ENCODE data around the gene NFATC2IP. TPM values are rescaled to one million over a fixed set of nuclear protein-coding genes. Genes with fewer than 3 reads are reported as not detected.

Gene NFATC2IP
- total and polyA plus RNA-seq, 2 of the 8 experiments (the other 6 are each of a cell fraction or from before 2014, with no cell fraction given): 54.4 to 71.5 TPM

Other genes with a start within 250 kb of the NFATC2IP start
- 1,250 and 1,276 TPM in 2 replicates for gene EIF3C, start 239.5 kb upstream of the NFATC2IP start, total RNA-seq (2021; fragmentation: NEBNext Ultra II Directional; extraction: Animal tissue kit (Norgen Biotek cat#: 25700))
- gene EIF3C, start 239.5 kb upstream of the NFATC2IP start, polyA plus RNA-seq (2011; rRNA removed): 672 and 1,053 TPM in 2 replicates
- gene NPIPB9, start 199.2 kb upstream of the NFATC2IP start, total RNA-seq (2021; fragmentation: NEBNext Ultra II Directional; extraction: Animal tissue kit (Norgen Biotek cat#: 25700)): 0.96 and 2.4 TPM in 2 replicates
- 0.41 and 0.42 TPM in 2 replicates for gene NPIPB9, start 199.2 kb upstream of the NFATC2IP start, polyA plus RNA-seq (2011; rRNA removed)
- 218 and 227 TPM in 2 replicates for gene ATXN2L, start 127.9 kb upstream of the NFATC2IP start, total RNA-seq (2021; fragmentation: NEBNext Ultra II Directional; extraction: Animal tissue kit (Norgen Biotek cat#: 25700))
- gene ATXN2L, start 127.9 kb upstream of the NFATC2IP start, polyA plus RNA-seq (2011; rRNA removed): 79.1 and 131 TPM in 2 replicates
- 243 and 249 TPM in 2 replicates for gene TUFM, start 104.6 kb upstream of the NFATC2IP start, total RNA-seq (2021; fragmentation: NEBNext Ultra II Directional; extraction: Animal tissue kit (Norgen Biotek cat#: 25700))
- 216 and 283 TPM in 2 replicates for gene TUFM, start 104.6 kb upstream of the NFATC2IP start, polyA plus RNA-seq (2011; rRNA removed)
- 38.5 and 39.7 TPM in 2 replicates for gene SH2B1, start 87.1 kb upstream of the NFATC2IP start, total RNA-seq (2021; fragmentation: NEBNext Ultra II Directional; extraction: Animal tissue kit (Norgen Biotek cat#: 25700))
- gene SH2B1, start 87.1 kb upstream of the NFATC2IP start, polyA plus RNA-seq (2011; rRNA removed): 32.0 and 57.5 TPM in 2 replicates
- gene ATP2A1, start 72.4 kb upstream of the NFATC2IP start, total RNA-seq (2021; fragmentation: NEBNext Ultra II Directional; extraction: Animal tissue kit (Norgen Biotek cat#: 25700)): 2.4 and 3.0 TPM in 2 replicates
- 1.7 and 3.1 TPM in 2 replicates for gene ATP2A1, start 72.4 kb upstream of the NFATC2IP start, polyA plus RNA-seq (2011; rRNA removed)
- gene RABEP2, start 25.7 kb upstream of the NFATC2IP start, total RNA-seq (2021; fragmentation: NEBNext Ultra II Directional; extraction: Animal tissue kit (Norgen Biotek cat#: 25700)): 13.3 and 14.9 TPM in 2 replicates
- gene RABEP2, start 25.7 kb upstream of the NFATC2IP start, polyA plus RNA-seq (2011; rRNA removed): 10.4 and 13.2 TPM in 2 replicates
- gene CD19, start 19.0 kb upstream of the NFATC2IP start, total RNA-seq (2021; fragmentation: NEBNext Ultra II Directional; extraction: Animal tissue kit (Norgen Biotek cat#: 25700)): 0.21 and 0.65 TPM in 2 replicates
- 0.57 and 2.3 TPM in 2 replicates for gene CD19, start 19.0 kb upstream of the NFATC2IP start, polyA plus RNA-seq (2011; rRNA removed)
- 48.8 and 49.7 TPM in 2 replicates for gene SPNS1, start 23.8 kb downstream of the NFATC2IP start, total RNA-seq (2021; fragmentation: NEBNext Ultra II Directional; extraction: Animal tissue kit (Norgen Biotek cat#: 25700))
- 66.9 and 124 TPM in 2 replicates for gene SPNS1, start 23.8 kb downstream of the NFATC2IP start, polyA plus RNA-seq (2011; rRNA removed)
- 2.7 and 3.0 TPM in 2 replicates for gene LAT, start 34.1 kb downstream of the NFATC2IP start, total RNA-seq (2021; fragmentation: NEBNext Ultra II Directional; extraction: Animal tissue kit (Norgen Biotek cat#: 25700))
- gene LAT, start 34.1 kb downstream of the NFATC2IP start, polyA plus RNA-seq (2011; rRNA removed): 3.4 and 6.9 TPM in 2 replicates

Data from H1 (cell line).